ENCODE data around the gene ZNF555. TPM values are rescaled to one million over a fixed set of nuclear protein-coding genes. Genes with fewer than 3 reads are reported as not detected.
"Not testable (repeated sequence)": the region's sequence is repeated elsewhere in the genome, so short reads cannot be mapped to it uniquely, and the experiment has no call there.

Gene ZNF555
- polyA plus RNA-seq, 1 experiment = 7.1 TPM

DNA sequence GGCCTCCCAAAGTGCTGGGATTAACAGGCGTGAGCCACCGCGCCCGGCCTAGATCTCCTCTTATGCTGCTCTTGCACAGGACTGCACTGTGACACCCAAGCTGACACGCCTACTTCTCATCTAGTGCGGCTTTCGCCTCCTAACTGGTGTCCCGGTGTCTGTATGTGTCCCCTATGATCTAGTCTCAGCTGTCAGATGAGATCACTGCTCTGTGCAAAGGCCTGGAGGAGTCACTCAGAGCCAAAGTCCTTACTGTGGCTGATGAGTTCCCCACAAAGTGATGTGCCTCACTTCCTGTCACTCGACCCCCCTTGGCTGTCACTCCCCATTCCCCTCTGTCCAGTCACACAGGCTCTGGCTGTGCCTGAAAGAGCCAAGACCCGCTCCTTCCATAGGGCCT, 28.3 kb downstream of the ZNF555 start:
- H3K27ac ChIP-seq (ENCODE audit: low read depth, low read length) = no peak overlapping the region
- H3K27me3 ChIP-seq (ENCODE audit: control insufficient read depth, insufficient read depth, low read length) = no peaks in the 10 kb centered on the region
- ChIA-PET CTCF (no interaction called here), POLR2A (no interaction called here)
- H3K4me3 ChIP-seq (ENCODE audit: low read depth, low read length) = no peak overlapping the region
- TF ChIP-seq, protein P1, sequence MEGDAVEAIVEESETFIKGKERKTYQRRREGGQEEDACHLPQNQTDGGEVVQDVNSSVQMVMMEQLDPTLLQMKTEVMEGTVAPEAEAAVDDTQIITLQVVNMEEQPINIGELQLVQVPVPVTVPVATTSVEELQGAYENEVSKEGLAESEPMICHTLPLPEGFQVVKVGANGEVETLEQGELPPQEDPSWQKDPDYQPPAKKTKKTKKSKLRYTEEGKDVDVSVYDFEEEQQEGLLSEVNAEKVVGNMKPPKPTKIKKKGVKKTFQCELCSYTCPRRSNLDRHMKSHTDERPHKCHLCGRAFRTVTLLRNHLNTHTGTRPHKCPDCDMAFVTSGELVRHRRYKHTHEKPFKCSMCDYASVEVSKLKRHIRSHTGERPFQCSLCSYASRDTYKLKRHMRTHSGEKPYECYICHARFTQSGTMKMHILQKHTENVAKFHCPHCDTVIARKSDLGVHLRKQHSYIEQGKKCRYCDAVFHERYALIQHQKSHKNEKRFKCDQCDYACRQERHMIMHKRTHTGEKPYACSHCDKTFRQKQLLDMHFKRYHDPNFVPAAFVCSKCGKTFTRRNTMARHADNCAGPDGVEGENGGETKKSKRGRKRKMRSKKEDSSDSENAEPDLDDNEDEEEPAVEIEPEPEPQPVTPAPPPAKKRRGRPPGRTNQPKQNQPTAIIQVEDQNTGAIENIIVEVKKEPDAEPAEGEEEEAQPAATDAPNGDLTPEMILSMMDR (IDR thresholded peaks at IDR 0.05; ENCODE audit: low read depth, low read length) = no peak
- peaks cover 21% of the 10 kb centered on the region for H3K9me3 ChIP-seq (ENCODE audit: control insufficient read depth, insufficient read depth, low read length)
- DNase-seq (ENCODE audit: low read depth, low spot score) = no peak

DNA sequence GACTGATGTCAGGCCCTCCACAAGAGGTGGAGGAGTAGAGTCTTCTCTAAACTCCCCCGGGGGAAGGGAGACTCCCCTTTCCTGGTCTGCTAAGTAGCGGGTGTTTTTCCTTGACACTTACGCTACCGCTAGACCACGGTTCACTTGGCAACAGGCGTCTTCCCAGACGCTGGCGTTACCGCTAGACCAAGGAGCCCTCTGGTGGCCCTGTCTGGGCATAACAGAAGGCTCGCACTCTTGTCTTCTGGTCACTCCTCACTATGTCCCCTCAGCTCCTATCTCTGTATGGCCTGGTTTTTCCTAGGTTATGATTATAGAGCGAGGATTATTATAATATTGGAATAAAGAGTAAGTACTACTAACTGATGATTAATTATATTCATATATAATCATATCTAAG, 30.9 kb downstream of the ZNF555 start:
- POLR2A ChIA-PET = interaction anchor here (0.7 kb wide), 1 partner anchor 100 kb away, joined by 9 read pairs; no protein-coding TSS in a partner anchor
- CTCF ChIA-PET = interaction anchor here (1.0 kb wide), 1 partner anchor 21 kb away, joined by 3 read pairs; no protein-coding TSS in a partner anchor
- not testable (repeated sequence) for H3K4me3 ChIP-seq (ENCODE audit: low read depth, low read length); DNase-seq (ENCODE audit: low read depth, low spot score); H3K27ac ChIP-seq (ENCODE audit: low read depth, low read length); H3K27me3 ChIP-seq (ENCODE audit: control insufficient read depth, insufficient read depth, low read length)
- peaks cover 36% of the 10 kb centered on the region for H3K9me3 ChIP-seq (ENCODE audit: control insufficient read depth, insufficient read depth, low read length)

DNA sequence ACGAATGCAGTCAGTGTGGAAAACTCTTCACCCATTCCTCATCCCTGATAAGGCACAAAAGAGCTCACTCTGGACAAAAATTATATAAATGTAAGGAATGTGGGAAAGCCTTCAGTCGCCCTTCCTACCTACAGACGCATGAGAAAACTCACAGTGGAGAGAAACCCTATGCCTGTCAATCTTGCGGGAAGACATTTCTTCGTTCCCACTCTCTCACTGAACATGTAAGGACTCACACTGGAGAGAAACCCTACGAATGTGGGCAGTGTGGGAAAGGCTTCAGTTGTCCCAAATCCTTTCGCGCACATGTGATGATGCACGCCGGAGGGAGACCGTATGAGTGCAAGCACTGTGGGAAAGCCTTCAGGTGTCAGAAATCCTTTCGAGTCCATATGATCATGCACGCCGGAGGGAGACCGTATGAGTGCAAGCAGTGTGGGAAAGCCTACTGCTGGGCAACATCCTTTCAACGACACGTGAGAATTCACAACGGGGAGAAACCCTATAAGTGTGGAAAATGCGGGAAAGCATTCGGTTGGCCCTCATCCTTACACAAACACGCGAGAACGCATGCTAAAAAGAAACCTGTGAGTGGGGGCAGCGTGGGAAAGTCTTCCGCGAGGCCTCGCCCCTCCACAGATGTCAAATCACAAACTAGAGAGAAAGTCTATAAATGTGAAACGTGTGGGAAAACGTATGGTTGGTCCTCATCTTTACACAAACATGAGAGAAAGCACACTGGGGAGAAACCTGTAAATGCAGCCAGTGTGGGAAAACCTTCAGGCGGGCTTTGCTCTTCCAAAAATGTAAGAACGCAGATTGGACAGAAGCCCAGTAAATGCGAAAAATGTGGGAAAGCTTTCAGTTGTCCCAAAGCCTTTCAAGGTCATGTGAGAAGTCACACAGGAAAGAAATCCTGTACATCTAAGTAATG, 36.4 kb downstream of the ZNF555 start:
- POLR2A ChIA-PET = no interaction called here
- no peak for DNase-seq (ENCODE audit: low read depth, low spot score)
- Histone ChIP-seq H3K4me3 (ENCODE audit: low read depth, low read length) (no peak overlapping the region), H3K9me3 (ENCODE audit: control insufficient read depth, insufficient read depth, low read length) (peaks cover 46% of the 10 kb centered on the region), H3K27ac (ENCODE audit: low read depth, low read length) (no peak overlapping the region), H3K27me3 (ENCODE audit: control insufficient read depth, insufficient read depth, low read length) (no peaks in the 10 kb centered on the region)
- TF ChIP-seq, protein P1 (IDR thresholded peaks at IDR 0.05; ENCODE audit: low read depth, low read length) = no peak
- CTCF ChIA-PET = interaction anchor here (1.5 kb wide), 1 partner anchor 10 kb away, joined by 5 read pairs; no protein-coding TSS in a partner anchor

DNA sequence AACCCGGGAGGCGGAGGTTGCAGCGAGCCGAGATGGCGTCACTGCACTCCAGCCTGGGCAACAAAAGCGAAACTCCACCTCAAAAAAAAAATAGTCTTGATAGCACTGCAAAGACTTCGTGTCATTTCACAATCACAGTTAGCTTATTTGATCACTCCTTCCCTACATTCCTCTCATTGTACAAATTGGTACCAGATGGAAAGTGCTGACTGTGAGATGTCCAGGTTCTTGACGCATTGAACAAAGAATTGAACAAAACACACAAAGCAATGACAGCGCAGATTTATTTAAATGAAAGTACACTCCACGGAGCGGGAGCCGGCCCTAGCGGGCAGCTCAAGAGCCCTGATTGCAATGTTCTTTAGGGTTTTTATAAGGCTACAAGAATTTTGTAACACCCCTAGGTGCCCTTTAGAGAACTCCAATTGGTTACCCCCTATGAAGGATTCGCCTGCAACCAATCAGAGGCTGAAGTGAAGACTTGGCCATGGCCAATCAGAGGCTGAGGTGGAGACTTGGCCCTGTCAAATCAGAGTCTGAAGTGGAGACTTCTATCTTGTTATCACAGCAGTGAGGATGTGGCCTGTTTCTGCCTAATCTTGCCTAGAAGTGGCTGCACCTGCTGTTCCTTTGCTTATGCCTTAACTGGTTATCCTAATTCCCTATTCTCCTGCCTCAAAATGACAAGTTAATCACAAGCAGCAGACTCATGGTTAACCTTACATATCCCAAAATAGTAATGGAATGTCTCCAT, 42.6 kb downstream of the ZNF555 start:
- DNase-seq (ENCODE audit: low read depth, low spot score) = no peak
- H3K27me3 ChIP-seq (ENCODE audit: control insufficient read depth, insufficient read depth, low read length) = no peaks in the 10 kb centered on the region
- ChIA-PET CTCF (no interaction called here), POLR2A (no interaction called here)
- H3K27ac ChIP-seq (ENCODE audit: low read depth, low read length) = no peak overlapping the region
- TF ChIP-seq, protein P1 (IDR thresholded peaks at IDR 0.05; ENCODE audit: low read depth, low read length) = no peak
- no peak overlapping the region for H3K4me3 ChIP-seq (ENCODE audit: low read depth, low read length)
- peaks cover 22% of the 10 kb centered on the region for H3K9me3 ChIP-seq (ENCODE audit: control insufficient read depth, insufficient read depth, low read length)

DNA sequence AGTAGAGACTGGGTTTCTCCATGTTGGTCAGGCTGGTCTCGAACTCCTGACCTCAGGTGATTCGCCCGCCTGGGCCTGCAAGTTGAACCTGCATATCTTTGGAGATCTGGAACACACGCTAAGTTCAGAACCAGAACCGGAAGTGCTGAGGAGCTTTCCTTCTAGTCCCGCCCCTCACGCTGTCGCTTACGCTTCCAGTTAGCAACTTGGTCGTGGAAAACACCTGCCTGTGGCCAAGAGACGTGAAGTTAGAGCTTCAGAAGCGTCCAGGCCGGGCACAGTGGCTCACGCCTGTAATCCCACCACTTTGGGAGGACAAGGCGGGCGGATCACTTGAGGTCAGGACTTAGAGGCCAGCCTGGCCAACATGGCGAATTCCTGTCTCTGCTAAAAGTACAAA, 44.5 kb downstream of the ZNF555 start:
- H3K9me3 ChIP-seq (ENCODE audit: control insufficient read depth, insufficient read depth, low read length) = peaks cover 17% of the 10 kb centered on the region
- no peak overlapping the region for H3K4me3 ChIP-seq (ENCODE audit: low read depth, low read length)
- H3K27ac ChIP-seq (ENCODE audit: low read depth, low read length) = no peak overlapping the region
- H3K27me3 ChIP-seq (ENCODE audit: control insufficient read depth, insufficient read depth, low read length) = no peaks in the 10 kb centered on the region
- TF ChIP-seq, protein P1 (IDR thresholded peaks at IDR 0.05; ENCODE audit: low read depth, low read length) = no peak
- no peak for DNase-seq (ENCODE audit: low read depth, low spot score)
- POLR2A ChIA-PET = no interaction called here
- CTCF ChIA-PET = interaction anchor here (1.2 kb wide), 1 partner anchor 22 kb away, joined by 3 read pairs; no protein-coding TSS in a partner anchor

Data from AG04450 (cell line).